Caco-2 (cell line): ENCODE measurements around the gene CHSY3. TPM values are rescaled to one million over a fixed set of nuclear protein-coding genes. Genes with fewer than 3 reads are reported as not detected.

Source experiments
- BruUV-seq: library from RNA; stranded (reverse); fragments of 400-500 nt; replicated peaks from 2 replicates; lab custom pipeline; 2021; lab: Mats Ljungman, UMichigan
- CTCF ChIA-PET: fragments of 300-600 bp; sonication (Branson Sonifier 250); formaldehyde crosslinking; loops from one replicate; lab custom pipeline; 2022; ENCODE audit warnings: antibody characterized with exemption; lab: Charles Lee
- POLR2A ChIA-PET: fragments of 300-600 bp; sonication (Branson Sonifier 250); formaldehyde crosslinking; loops from one replicate; lab custom pipeline; 2022; ENCODE audit warnings: antibody characterized with exemption; lab: Charles Lee
- DNase-seq, 2 experiments: peaks; one replicate each; pipeline versions ENCODE4 v3.0.0 to v3.0.0-alpha.2; 2020 to 2022
- H3K27me3 ChIP-seq: replicated peaks from 2 replicates; pipeline ENCODE4 v1.6.0; 2011; ENCODE audit warnings: low read length; ENCODE audit not compliant: control insufficient read depth, insufficient read depth
- H3K36me3 ChIP-seq: 2 replicates; pipeline ENCODE4 v1.5.1; 2011; ENCODE audit warnings: low read length; ENCODE audit not compliant: control insufficient read depth, insufficient read depth
- H3K4me1 ChIP-seq: fragments of 250-450 bp; sonication (Bioruptor Pico); 2 replicates; pipeline ENCODE4 v1.5.1; 2020; ENCODE audit warnings: mild to moderate bottlenecking
- H3K4me3 ChIP-seq: 2 replicates; pipeline ENCODE4 v1.5.1; 2011; ENCODE audit warnings: low read depth, mild to moderate bottlenecking, control low read depth, low read length
- H3K9me3 ChIP-seq: fragments of 250-450 bp; sonication (Bioruptor Pico); 2 replicates; pipeline ENCODE4 v1.5.1; 2020; ENCODE audit warnings: mild to moderate bottlenecking, moderate library complexity
- H3K27ac Mint-ChIP-seq: one replicate; pipeline ENCODE4 v1.8.0; 2022; ENCODE audit warnings: mixed read lengths; ENCODE audit not compliant: unreplicated experiment
- H3K27me3 Mint-ChIP-seq: one replicate; pipeline ENCODE4 v1.8.0; 2022; ENCODE audit warnings: mixed read lengths; ENCODE audit not compliant: insufficient read depth, unreplicated experiment
- H3K36me3 Mint-ChIP-seq: one replicate; pipeline ENCODE4 v1.8.0; 2022; ENCODE audit warnings: mild to moderate bottlenecking, mixed read lengths; ENCODE audit not compliant: insufficient read depth, unreplicated experiment
- H3K4me1 Mint-ChIP-seq: one replicate; pipeline ENCODE4 v1.8.0; 2022; ENCODE audit warnings: low read depth, mixed read lengths; ENCODE audit not compliant: unreplicated experiment
- H3K4me3 Mint-ChIP-seq: one replicate; pipeline ENCODE4 v1.8.0; 2022; ENCODE audit warnings: mild to moderate bottlenecking, moderate library complexity, mixed read lengths; ENCODE audit not compliant: unreplicated experiment
- H3K9me3 Mint-ChIP-seq: one replicate; pipeline ENCODE4 v1.8.0; 2022; ENCODE audit warnings: mixed read lengths; ENCODE audit not compliant: unreplicated experiment
- intact Hi-C: fragments of 100-400 bp; cut with micrococcal nuclease; formaldehyde crosslinking; loops from one replicate; pipeline ENCODE4 v1.10.0; 2022; ENCODE audit not compliant: unreplicated experiment
- total RNA-seq: library from RNA; stranded (reverse); gene quantifications from 2 replicates; pipeline ENCODE4 v1.2.3, GENCODE V29; 2022
- TF ChIP-seq, protein P1 (sequence below), 2 experiments: fragments of 200-600 bp in 1 of 2; IDR thresholded peaks; 1 replicate in 1 of 2; 2 replicates in 1 of 2; pipeline versions ENCODE4 v1.5.1 to v1.8.0; 2011 to 2022; ENCODE audit warnings: antibody characterized with exemption in 1 of 2, control low read depth in 1 of 2, inconsistent platforms in 1 of 2, low read depth in 1 of 2, low read length in 1 of 2, mild to moderate bottlenecking in 1 of 2, moderate library complexity in 1 of 2; ENCODE audit not compliant: insufficient read depth in 1 of 2, severe bottlenecking in 1 of 2, unreplicated experiment in 1 of 2

Gene CHSY3
- total RNA-seq, 1 experiment from 2014 or later = 0.32 TPM

DNA sequence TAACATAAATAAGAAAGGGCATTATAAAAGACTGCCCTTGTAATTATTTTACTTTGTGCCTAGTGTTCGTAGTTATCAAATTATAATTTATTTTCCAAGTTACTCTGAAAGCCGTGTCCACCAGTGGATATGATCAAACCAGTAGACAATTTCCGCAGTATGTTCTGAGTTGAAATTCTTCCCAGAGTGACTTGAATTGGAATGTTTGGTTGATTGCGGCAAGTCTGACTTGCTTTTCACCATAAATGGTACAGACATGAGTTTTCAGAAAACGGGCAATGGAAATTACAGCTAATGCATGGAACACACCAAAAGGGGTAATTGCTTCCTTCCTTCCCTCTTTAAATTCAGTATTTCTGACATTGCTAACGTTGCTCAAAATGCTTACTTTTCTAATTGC is 56.6 kb downstream of the CHSY3 start:
- Mint-ChIP-seq H3K36me3 (no peaks in the 10 kb centered on the region), H3K27ac (no peak overlapping the region), H3K4me3 (no peak overlapping the region), H3K4me1 (no peaks in the 10 kb centered on the region), H3K9me3 (no peaks in the 10 kb centered on the region), H3K27me3 (no peaks in the 10 kb centered on the region)
- no peak for DNase-seq
- ChIA-PET POLR2A (no interaction called here), CTCF (no interaction called here)
- Histone ChIP-seq H3K36me3 (no peaks in the 10 kb centered on the region), H3K9me3 (no peaks in the 10 kb centered on the region), H3K4me1 (no peaks in the 10 kb centered on the region), H3K27me3 (no peaks in the 10 kb centered on the region), H3K4me3 (no peak overlapping the region)
- intact Hi-C loops = no loop called here
- TF ChIP-seq, protein P1, sequence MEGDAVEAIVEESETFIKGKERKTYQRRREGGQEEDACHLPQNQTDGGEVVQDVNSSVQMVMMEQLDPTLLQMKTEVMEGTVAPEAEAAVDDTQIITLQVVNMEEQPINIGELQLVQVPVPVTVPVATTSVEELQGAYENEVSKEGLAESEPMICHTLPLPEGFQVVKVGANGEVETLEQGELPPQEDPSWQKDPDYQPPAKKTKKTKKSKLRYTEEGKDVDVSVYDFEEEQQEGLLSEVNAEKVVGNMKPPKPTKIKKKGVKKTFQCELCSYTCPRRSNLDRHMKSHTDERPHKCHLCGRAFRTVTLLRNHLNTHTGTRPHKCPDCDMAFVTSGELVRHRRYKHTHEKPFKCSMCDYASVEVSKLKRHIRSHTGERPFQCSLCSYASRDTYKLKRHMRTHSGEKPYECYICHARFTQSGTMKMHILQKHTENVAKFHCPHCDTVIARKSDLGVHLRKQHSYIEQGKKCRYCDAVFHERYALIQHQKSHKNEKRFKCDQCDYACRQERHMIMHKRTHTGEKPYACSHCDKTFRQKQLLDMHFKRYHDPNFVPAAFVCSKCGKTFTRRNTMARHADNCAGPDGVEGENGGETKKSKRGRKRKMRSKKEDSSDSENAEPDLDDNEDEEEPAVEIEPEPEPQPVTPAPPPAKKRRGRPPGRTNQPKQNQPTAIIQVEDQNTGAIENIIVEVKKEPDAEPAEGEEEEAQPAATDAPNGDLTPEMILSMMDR (IDR thresholded peaks at IDR 0.05; ENCODE audit: insufficient read depth in 1 of 2, low read depth in 1 of 2, low read length in 1 of 2, severe bottlenecking in 1 of 2, unreplicated experiment in 1 of 2) = no peak
- BruUV-seq = no TSS peak

DNA sequence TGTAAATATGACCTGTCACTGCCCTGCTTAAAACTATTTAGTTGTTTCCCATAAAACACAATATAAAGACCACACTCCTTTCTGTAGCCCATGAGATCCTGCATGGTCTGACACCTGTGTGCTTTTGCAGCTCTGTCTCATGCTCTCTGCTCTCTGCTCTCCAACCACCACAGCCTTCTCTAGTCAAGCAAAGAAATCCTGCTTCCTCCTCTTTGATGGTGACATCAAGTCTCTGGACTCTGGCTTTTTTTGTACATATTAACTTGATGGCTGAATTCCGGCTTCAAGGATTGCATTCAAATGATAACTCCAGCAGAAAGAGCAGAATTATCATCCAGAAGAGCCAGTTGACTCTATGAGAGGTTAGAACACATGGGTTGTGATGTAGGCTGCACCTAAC is 58.2 kb downstream of the CHSY3 start:
- intact Hi-C loops = no loop called here
- Mint-ChIP-seq H3K4me3 (no peak overlapping the region), H3K4me1 (no peaks in the 10 kb centered on the region), H3K27ac (no peak overlapping the region), H3K27me3 (no peaks in the 10 kb centered on the region), H3K9me3 (no peaks in the 10 kb centered on the region), H3K36me3 (no peaks in the 10 kb centered on the region)
- TF ChIP-seq, protein P1 (IDR thresholded peaks at IDR 0.05; ENCODE audit: insufficient read depth in 1 of 2, low read depth in 1 of 2, low read length in 1 of 2, severe bottlenecking in 1 of 2, unreplicated experiment in 1 of 2) = no peak
- H3K27me3 ChIP-seq = no peaks in the 10 kb centered on the region
- H3K4me1 ChIP-seq = no peaks in the 10 kb centered on the region
- DNase-seq = no peak
- POLR2A ChIA-PET = no interaction called here
- CTCF ChIA-PET = interaction anchor here (1.1 kb wide), 1 partner anchor 179 kb away, joined by 3 read pairs; no protein-coding TSS in a partner anchor
- H3K9me3 ChIP-seq = no peaks in the 10 kb centered on the region
- no peaks in the 10 kb centered on the region for H3K36me3 ChIP-seq
- H3K4me3 ChIP-seq = no peak overlapping the region
- no TSS peak for BruUV-seq

DNA sequence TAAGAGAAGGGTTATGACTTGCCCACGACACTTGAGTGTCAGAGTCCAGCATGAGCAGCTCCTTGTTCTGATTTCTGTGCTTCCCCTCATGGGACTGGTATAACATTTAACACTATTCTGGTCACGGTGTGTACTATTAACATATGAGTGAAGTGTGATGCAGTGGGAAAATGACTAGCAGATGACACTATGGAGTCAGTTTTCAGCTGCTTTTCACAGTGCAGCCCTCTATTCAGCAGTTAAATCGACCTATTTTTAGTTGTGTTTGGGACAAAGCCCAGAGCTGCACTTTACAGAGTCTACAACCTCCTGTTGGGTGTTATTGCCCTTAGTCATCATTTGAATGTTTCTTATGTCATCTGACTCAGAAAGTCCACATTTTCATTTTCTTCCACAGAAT is 59.1 kb downstream of the CHSY3 start:
- TF ChIP-seq, protein P1 (IDR thresholded peaks at IDR 0.05; ENCODE audit: insufficient read depth in 1 of 2, low read depth in 1 of 2, low read length in 1 of 2, severe bottlenecking in 1 of 2, unreplicated experiment in 1 of 2) = no peak
- Mint-ChIP-seq H3K9me3 (no peaks in the 10 kb centered on the region), H3K4me3 (no peak overlapping the region), H3K27me3 (no peaks in the 10 kb centered on the region), H3K36me3 (no peaks in the 10 kb centered on the region), H3K4me1 (no peaks in the 10 kb centered on the region), H3K27ac (no peak overlapping the region)
- ChIA-PET POLR2A (no interaction called here), CTCF (interaction anchor here (1.1 kb wide), 1 partner anchor 178 kb away, joined by 3 read pairs; no protein-coding TSS in a partner anchor)
- no TSS peak for BruUV-seq
- Histone ChIP-seq H3K27me3 (no peaks in the 10 kb centered on the region), H3K4me3 (no peak overlapping the region), H3K9me3 (no peaks in the 10 kb centered on the region), H3K4me1 (no peaks in the 10 kb centered on the region), H3K36me3 (no peaks in the 10 kb centered on the region)
- intact Hi-C loops = no loop called here
- DNase-seq = no peak
